NCI-H524 (cell line): ENCODE measurements around the gene S100Z.
A peak's percentile ranks its signal among the peaks of the same experiment; 100 is the strongest.
"Not testable (repeated sequence)": the region's sequence is repeated elsewhere in the genome, so short reads cannot be mapped to it uniquely, and the experiment has no call there.

Experiments
- DNase-seq, 2 experiments: peaks; one replicate each; lab custom pipeline; 2025; lab: John Stamatoyannopoulos, UW

S100Z gene

DNA sequence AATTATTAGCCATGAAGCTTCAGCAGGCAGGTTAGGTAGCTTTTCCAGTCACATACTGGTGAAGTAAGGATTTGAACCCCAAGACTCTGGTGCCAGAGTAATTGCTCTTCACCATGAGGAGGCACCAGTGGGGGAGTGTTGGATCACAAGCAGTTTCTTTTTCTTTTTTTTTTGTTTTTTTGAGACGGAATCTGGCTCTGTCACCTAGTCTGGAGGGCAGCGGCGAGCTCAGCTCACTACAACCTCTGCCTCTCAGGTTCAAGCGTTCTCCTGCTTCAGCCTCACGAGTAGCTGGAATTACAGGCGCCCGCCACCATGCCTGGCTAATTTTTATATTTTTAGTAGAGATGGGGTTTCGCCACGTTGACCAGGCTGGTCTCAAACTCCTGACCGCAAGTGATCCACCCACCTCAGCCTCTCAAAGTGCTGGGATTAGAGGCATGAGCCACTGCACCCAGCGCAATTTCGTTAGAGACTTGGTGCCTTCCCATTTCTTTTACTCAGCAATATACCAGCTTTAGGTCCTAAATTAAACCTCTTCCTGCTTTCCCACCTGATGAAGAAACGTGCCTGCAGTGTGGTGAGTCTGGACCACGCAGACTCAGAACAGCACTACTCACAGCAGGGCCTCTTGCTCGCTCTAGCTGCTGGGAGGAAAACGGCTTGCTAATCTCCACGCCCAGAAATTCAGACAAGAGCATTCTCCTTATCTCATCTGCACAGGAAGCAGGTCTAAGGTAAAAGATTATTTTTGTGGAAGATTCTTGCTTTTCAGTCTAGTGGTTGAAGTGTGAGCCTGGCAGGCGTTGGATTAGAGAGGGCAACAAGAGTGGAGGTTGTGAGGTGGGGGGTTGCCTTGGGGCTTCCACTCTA lies at the start of gene S100Z:
Gene S100Z (plus strand): TSS at position 596 of the 873 bp plus-strand sequence. CDS start 25,346 bp downstream, outside the sequence.
- no peak for DNase-seq

DNA sequence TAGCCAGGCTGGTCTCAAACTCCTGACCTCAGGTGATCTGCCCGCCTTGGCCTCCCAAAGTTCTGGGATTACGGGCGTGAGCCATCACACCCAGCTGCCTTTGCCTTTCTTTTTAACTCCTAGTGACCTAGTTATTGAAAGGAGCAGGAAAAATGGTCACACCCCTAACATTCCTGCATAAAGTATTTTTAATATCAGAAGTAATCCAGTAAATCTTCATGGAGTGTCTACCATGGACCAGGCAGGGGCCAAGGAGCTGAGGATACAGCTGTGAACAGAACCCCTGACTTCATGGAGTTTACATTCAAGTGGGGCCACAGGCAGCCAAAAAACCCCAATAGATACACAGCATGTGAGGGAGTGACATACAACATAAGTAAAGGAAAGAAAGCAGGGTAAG lies 49.2 kb upstream of the S100Z start:
- no peak for DNase-seq

DNA sequence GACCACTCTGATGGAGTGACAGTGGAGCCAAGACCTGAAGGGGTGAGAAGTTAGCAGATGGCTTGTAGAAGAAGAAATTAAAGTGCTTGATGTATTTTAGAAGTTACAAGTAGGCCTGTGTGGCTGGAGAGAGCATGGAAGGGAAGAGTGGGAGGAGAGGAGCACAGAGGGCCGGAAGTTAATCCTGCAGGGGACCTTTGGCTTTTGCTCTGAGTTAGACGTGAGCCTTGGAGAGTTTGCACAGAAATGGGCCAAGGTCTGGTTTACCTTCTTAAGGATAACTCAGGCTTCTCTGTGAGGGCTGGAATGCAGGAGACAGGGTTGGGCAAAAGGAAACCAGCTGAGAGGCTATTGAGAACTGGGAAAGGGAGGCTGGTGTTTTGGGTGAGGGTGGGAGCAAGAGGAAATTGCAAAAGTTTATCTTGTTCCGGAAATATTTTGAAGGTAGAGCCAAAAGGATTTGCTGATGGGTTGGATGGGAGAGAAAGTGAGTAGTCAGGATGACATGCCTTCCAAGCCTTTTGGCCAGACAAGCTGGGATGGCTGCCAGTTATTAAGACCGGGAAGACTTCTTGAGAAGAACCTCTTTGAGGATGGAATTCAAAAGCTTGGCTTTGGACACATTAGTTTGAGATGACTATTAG lies 48.5 kb upstream of the S100Z start:
- DNase-seq, result no peak

GRCh38 chr5:76801803-76802195 lies 48.0 kb upstream of the S100Z start:
- no peak for DNase-seq

GRCh38 chr5:76804266-76804665 lies 45.5 kb upstream of the S100Z start:
- no peak for DNase-seq

DNA sequence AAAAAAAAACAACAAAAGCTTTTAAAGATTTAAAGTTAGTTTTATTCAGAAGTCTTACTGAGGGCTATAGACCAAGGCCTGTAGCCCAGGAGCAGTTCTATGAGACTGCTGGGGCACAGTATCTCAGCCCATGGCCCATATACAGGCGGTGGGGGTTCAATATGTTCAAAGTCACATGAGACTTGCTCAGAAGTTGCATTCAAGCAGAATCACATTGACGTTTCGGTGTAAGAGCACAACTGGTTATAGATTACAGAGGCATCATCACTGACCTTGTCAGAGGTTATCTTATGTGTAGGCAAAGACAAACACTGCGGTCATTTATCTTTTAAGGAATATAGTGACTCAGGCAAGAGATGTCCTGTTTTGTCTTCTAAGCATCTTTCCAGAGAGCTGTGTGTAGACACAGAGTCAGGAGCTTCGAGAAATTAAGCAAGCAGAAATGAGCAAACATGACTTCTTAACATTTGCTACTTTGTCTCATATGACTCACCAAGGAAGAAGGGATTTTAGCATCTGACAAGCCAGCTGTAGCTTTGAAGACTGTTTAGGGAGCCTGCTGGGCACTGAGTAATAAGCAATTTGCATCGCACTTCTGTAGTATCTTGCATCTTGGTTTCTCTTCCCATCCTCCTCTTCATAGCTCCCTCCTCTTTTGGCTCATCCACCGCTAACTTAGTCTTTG lies 43.9 kb upstream of the S100Z start:
- peak in 1 of 2 experiments; percentile 8 for DNase-seq

- no peak for DNase-seq
Measured at GRCh38 chr5:76807296-76807695, 42.5 kb upstream of the S100Z start.

GRCh38 chr5:76808141-76808691 lies 41.6 kb upstream of the S100Z start:
- peak; percentile 61 to 84 for DNase-seq

- no peak for DNase-seq
Measured at GRCh38 chr5:76809141-76809540, 40.7 kb upstream of the S100Z start.

GRCh38 chr5:76810236-76810635 lies 39.6 kb upstream of the S100Z start:
- no peak for DNase-seq

DNA sequence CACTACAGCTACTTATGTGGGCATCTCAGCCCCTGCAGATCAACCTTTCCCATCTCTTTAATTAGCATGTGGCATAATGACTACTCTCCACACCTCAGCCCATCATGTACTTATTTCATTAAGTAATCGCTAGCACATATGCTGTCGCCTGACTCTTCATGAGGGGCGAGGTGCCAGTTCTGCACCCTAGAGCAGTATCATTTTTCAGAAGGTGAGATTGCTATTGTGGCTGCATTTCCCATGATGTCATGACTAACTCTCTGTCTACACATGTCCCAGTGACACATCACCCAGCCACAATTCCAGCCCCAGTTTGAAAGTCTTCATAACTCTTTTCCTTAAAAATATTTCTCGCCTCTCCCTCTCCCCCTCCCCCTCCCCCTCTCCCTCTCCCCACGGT lies 38.6 kb upstream of the S100Z start:
- peak; percentile 73 to 93 for DNase-seq

- DNase-seq, result not testable (repeated sequence)
Measured at GRCh38 chr5:76812209-76812608, 37.6 kb upstream of the S100Z start.

DNA sequence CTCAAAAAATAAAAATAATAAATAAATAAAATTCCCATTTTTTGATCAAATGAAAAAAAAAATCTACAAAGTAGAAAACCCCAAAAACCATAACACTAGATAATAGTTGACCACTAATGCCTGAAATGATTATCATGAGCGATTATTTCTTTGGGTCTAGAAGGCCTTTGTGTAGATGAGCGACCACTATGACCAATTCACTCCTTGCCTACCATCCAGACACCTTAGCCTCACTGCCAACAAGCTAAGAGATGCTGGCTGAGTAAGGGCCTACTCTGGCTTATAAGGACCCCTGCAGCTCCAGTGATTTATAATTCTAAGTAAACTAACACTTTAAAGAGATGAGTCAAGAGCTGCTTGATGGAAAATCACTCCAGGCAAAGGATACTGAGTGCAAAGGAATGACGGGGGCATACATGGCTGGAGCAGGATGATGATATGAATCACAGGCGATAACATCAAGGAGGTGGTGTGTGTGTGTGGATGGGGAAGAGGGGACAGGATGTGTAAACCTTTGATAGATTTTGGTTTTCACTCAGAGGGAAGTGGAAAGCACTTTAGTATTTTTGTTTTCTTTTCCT lies 35.7 kb upstream of the S100Z start:
- no peak for DNase-seq

DNA sequence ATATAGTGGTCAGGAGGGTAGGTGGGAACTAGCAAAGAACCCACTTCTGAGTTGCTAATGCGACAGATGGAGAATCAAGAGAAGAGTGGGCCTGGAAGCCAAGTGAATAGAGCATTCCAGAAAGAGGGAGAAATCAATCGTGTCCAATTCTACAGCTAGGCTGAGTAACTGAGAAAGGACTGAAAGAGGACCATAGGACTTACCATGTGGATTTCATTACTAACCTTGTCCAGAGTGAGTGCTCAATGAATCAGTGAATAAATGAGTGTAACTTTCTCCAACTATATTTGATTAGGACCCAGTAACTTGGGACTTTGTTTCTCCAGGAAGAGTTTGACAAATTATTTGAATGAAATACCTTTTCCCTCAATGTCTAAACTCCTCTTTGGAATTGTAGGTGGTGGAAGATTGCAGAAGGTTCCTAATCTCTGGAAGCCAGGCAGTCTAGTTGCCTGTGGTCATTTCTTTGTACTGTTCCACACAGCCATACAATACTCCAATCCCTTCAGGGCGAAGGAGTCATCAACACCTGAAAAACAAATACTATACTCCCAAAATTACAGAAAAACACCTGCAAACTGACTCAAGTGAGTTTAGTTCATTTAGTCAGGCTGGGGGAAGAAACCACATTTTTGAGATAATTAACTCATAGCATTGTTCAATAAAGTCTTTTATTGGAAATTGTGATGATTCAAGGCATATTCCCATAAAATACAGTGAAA lies 33.5 kb upstream of the S100Z start:
- no peak for DNase-seq

- DNase-seq, result peak; percentile 23 to 62
Measured at GRCh38 chr5:76818844-76819831, 30.7 kb upstream of the S100Z start, which contains the start of gene F2RL1. Gene F2RL1 (plus strand): TSS chr5:76819030. CDS start chr5:76819183, 153 bp downstream.

GRCh38 chr5:76819851-76820525 lies 29.8 kb upstream of the S100Z start:
- DNase-seq, result no peak

DNA sequence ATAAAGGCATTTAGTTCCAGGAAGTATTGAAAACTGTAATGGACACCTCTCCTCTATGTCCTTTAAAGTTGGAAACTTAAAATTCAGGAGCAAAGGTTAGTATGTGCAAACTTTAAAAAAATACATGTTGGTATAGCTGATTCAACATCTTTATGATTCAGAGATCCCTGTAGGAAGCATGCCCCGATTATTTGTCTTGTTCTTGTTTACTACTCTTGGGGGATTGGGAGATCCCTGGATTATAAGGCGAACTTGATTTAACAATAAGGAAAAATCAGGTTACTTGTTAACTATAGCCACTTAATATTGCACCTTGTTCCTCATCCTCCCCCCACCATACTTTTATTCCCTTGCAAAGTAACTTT lies 29.3 kb upstream of the S100Z start:
- no peak for DNase-seq

DNA sequence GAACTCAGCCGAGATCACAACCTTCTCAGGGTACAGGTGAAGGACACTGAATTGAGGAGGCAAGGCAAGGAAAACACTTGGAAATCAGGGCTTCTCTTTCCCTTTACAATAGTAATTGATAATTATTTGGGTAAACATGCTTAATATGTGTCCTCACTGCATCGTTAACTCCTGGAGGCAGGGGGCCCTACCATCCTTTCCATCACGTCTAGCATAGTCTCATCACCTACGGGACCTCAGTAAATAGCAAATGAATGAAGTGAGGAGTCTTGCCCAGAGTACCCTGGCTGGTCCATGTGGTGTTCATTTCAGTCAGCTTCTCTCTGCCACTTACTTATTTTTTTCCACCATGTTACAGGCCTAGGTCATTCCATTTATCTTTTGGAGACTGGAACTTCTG lies 28.7 kb upstream of the S100Z start:
- DNase-seq, result no peak

DNA sequence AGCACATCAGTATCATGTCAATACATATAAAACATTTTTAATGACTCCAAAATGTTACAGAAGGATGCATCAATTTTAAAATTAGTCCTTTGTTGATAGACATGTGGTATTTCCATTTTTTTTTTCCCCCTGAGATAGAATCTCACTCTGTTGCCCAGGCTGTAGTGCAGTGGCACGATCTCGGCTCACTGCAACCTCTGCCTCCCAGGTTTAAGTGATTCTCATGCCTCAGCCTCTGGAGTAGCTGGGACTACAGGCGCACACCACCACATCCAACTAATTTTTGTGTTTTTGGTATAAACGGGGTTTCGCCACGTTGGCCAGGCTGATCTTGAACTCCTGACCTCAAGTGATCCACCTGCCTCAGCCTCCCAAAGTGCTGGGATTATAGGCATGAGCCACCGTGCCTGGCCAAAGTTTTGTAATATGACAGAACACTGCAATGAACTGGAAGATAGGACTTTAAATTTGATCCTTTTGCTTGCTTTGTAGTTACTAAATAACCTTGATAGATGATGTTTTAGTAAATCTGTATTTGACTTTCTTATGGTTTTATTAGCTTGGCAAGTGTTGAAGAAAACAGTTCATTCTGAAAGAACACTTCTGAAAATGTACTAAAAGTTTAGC lies 27.6 kb upstream of the S100Z start:
- DNase-seq, result not testable (repeated sequence)
